HCT116 (cell line): ENCODE measurements around the gene ZNF670.

Experiments used
- CTCF ChIP-seq, 3 experiments: fragments of 200-600 bp in 1 of 3; sonication (generic) in 1 of 3; IDR thresholded peaks in 2 of 3; conservative IDR thresholded peaks in 1 of 3; 2 replicates each; pipeline ENCODE4 v1.5.1; 2012 to 2017; ENCODE audit warnings: low read depth in 2 of 3, low read length in 2 of 3, antibody characterized with exemption in 1 of 3, borderline replicate concordance in 1 of 3, control low read depth in 1 of 3, mild to moderate bottlenecking in 1 of 3, mixed read lengths in 1 of 3, mixed run types in 1 of 3, moderate library complexity in 1 of 3; ENCODE audit not compliant: insufficient read depth in 1 of 3
- EZH2 ChIP-seq: fragments of 200-600 bp; sonication (generic); IDR thresholded peaks from 2 replicates; pipeline ENCODE4 v1.6.1; 2017; ENCODE audit warnings: antibody characterized with exemption, mixed run types
- EZH2phosphoT487 ChIP-seq: fragments of 200-600 bp; IDR thresholded peaks from 2 replicates; pipeline ENCODE4 v1.6.1; 2018; ENCODE audit warnings: antibody characterized with exemption, borderline replicate concordance
- FOSL1 ChIP-seq: IDR thresholded peaks from 2 replicates; pipeline ENCODE4 v1.6.1; 2012; ENCODE audit warnings: low read depth
- POLR2A ChIP-seq: IDR thresholded peaks from 2 replicates; pipeline ENCODE4 v1.7.0; 2011; ENCODE audit warnings: borderline replicate concordance; ENCODE audit not compliant: insufficient read depth, insufficient read length; ENCODE audit errors: extremely low read depth
- POLR2AphosphoS5 ChIP-seq: IDR thresholded peaks from 2 replicates; pipeline ENCODE4 v1.6.1; 2011; ENCODE audit warnings: mild to moderate bottlenecking, low read depth, low read length, moderate library complexity
- RAD21 ChIP-seq: IDR thresholded peaks from 2 replicates; pipeline ENCODE4 v1.6.1; 2012; ENCODE audit warnings: low read depth, mild to moderate bottlenecking
- REST ChIP-seq: IDR thresholded peaks from 2 replicates; pipeline ENCODE4 v1.6.1; 2012; ENCODE audit warnings: low read depth
- SIN3A ChIP-seq: IDR thresholded peaks from 2 replicates; pipeline ENCODE4 v1.6.1; 2012; ENCODE audit warnings: low read depth
- SP1 ChIP-seq: IDR thresholded peaks from 2 replicates; pipeline ENCODE4 v1.6.1; 2012; ENCODE audit warnings: low read depth
- YY1 ChIP-seq: IDR thresholded peaks from 2 replicates; pipeline ENCODE4 v1.6.1; 2011; ENCODE audit warnings: low read length, low read depth, moderate library complexity, mild to moderate bottlenecking; ENCODE audit not compliant: insufficient replicate concordance; ENCODE audit errors: extremely low read depth
- ZBTB33 ChIP-seq: IDR thresholded peaks from 2 replicates; pipeline ENCODE4 v1.6.1; 2011; ENCODE audit warnings: mild to moderate bottlenecking, low read length, moderate library complexity; ENCODE audit not compliant: insufficient replicate concordance; ENCODE audit errors: extremely low read depth
- ZFX ChIP-seq: fragments of 450-650 bp; IDR thresholded peaks from 2 replicates; pipeline ENCODE4 v1.6.1; 2017

GRCh38 chr1:247114351-247115140 is 35.9 kb upstream of the ZNF670 start:
- no peak for TF ChIP-seq CTCF (IDR thresholded peaks at IDR 0.05 in 2 of 3, conservative IDR thresholded peaks at IDR 0.05 in 1 of 3; ENCODE audit: borderline replicate concordance in 1 of 3, insufficient read depth in 1 of 3, low read depth in 2 of 3, low read length in 2 of 3)
- no peak for TF ChIP-seq POLR2AphosphoS5
- no peak for TF ChIP-seq EZH2
- TF ChIP-seq SIN3A: no peak
- TF ChIP-seq SP1: no peak
- TF ChIP-seq POLR2A: no peak
- TF ChIP-seq REST: no peak
- TF ChIP-seq RAD21: no peak
- TF ChIP-seq ZBTB33: no peak
- no peak for TF ChIP-seq ZFX
- TF ChIP-seq EZH2phosphoT487: no peak
- no peak for TF ChIP-seq YY1
- no peak for TF ChIP-seq FOSL1
